ENCODE data around the gene ACOXL. TPM values are rescaled to one million over a fixed set of nuclear protein-coding genes. Genes with fewer than 3 reads are reported as not detected.
"Not testable (repeated sequence)": the region's sequence is repeated elsewhere in the genome, so short reads cannot be mapped to it uniquely, and the experiment has no call there.

ACOXL gene
- total RNA-seq, 5 donors from 2014 or later (not counting 1 experiment from before 2014, with no cell fraction given), result 0.10 TPM; not detected in 4

GRCh38 chr2:110961643-110962042, 229.3 kb downstream of the ACOXL start:
- H3K9me3 ChIP-seq; H3K4me1 ChIP-seq (ENCODE audit: control insufficient read depth in 1 of 2, extremely low read depth in 1 of 2, insufficient read depth in 2 of 2, low read length in 2 of 2); H3K27ac Mint-ChIP-seq; H3K4me3 ChIP-seq (ENCODE audit: control insufficient read depth in 1 of 2, extremely low read depth in 1 of 2, low read length in 1 of 2); H3K36me3 Mint-ChIP-seq; H3K4me3 Mint-ChIP-seq; POLR2A ChIA-PET; H3K4me1 Mint-ChIP-seq; DNase-seq; H3K27ac ChIP-seq (ENCODE audit: low read length); H3K36me3 ChIP-seq (ENCODE audit: control insufficient read depth in 2 of 2, extremely low read depth in 1 of 2, insufficient read depth in 1 of 2, low read length in 1 of 2); H3K9me3 Mint-ChIP-seq; ATAC-seq (replicated peaks in 1 of 4): not testable (repeated sequence)
- H3K27me3 ChIP-seq (replicated peaks in 1 of 2; ENCODE audit: control insufficient read depth in 2 of 2, extremely low read depth in 1 of 2, insufficient read depth in 2 of 2, low read length in 1 of 2), result peaks cover 0 to 12% of the 10 kb centered on the region in 2 experiments
- CTCF ChIA-PET, result interaction anchor here in 1 of 2 donors (0.6 kb wide), 1 partner anchor 262 kb away, joined by 3 read pairs; no protein-coding TSS in a partner anchor
- WGBS (ENCODE audit: insufficient coverage), result 63% methylated on average over 2 of the region's 3 CpGs
- H3K27me3 Mint-ChIP-seq, result peaks cover 4 to 19% of the 10 kb centered on the region in 2 donors

GRCh38 chr2:110969696-110970095, 237.3 kb downstream of the ACOXL start:
- Histone ChIP-seq H3K27me3 (replicated peaks in 1 of 2; ENCODE audit: control insufficient read depth in 2 of 2, extremely low read depth in 1 of 2, insufficient read depth in 2 of 2, low read length in 1 of 2) (peaks cover 0 to 9% of the 10 kb centered on the region in 2 experiments), H3K4me3 (ENCODE audit: control insufficient read depth in 1 of 2, extremely low read depth in 1 of 2, low read length in 1 of 2) (no peak overlapping the region), H3K27ac (ENCODE audit: low read length) (no peak overlapping the region), H3K4me1 (ENCODE audit: control insufficient read depth in 1 of 2, extremely low read depth in 1 of 2, insufficient read depth in 2 of 2, low read length in 2 of 2) (no peaks in the 10 kb centered on the region), H3K9me3 (no peaks in the 10 kb centered on the region), H3K36me3 (ENCODE audit: control insufficient read depth in 2 of 2, extremely low read depth in 1 of 2, insufficient read depth in 1 of 2, low read length in 1 of 2) (no peaks in the 10 kb centered on the region)
- no peak for ATAC-seq (replicated peaks in 1 of 4)
- Mint-ChIP-seq H3K4me1 (no peaks in the 10 kb centered on the region), H3K4me3 (no peak overlapping the region), H3K9me3 (peaks cover 0 to 9% (median 0%) of the 10 kb centered on the region in 3 donors), H3K27me3 (peaks cover 0 to 9% of the 10 kb centered on the region in 2 donors), H3K27ac (no peak overlapping the region), H3K36me3 (no peaks in the 10 kb centered on the region)
- no peak for DNase-seq
- no CpG with 5 or more reads among the region's 2 CpGs for WGBS (ENCODE audit: insufficient coverage)
- ChIA-PET POLR2A (no interaction called here), CTCF (no interaction called here)

- H3K27me3 Mint-ChIP-seq, result peaks cover 0 to 12% of the 10 kb centered on the region in 2 donors
- Histone ChIP-seq H3K27ac (ENCODE audit: low read length) (no peak overlapping the region), H3K4me3 (ENCODE audit: control insufficient read depth in 1 of 2, extremely low read depth in 1 of 2, low read length in 1 of 2) (no peak overlapping the region), H3K36me3 (ENCODE audit: control insufficient read depth in 2 of 2, extremely low read depth in 1 of 2, insufficient read depth in 1 of 2, low read length in 1 of 2) (no peaks in the 10 kb centered on the region), H3K9me3 (no peaks in the 10 kb centered on the region), H3K27me3 (replicated peaks in 1 of 2; ENCODE audit: control insufficient read depth in 2 of 2, extremely low read depth in 1 of 2, insufficient read depth in 2 of 2, low read length in 1 of 2) (peaks cover 0 to 11% of the 10 kb centered on the region in 2 experiments), H3K4me1 (ENCODE audit: control insufficient read depth in 1 of 2, extremely low read depth in 1 of 2, insufficient read depth in 2 of 2, low read length in 2 of 2) (no peaks in the 10 kb centered on the region)
- DNase-seq (no peak), ATAC-seq (replicated peaks in 1 of 4) (no peak)
- no peaks in the 10 kb centered on the region for H3K36me3 Mint-ChIP-seq
- WGBS (ENCODE audit: insufficient coverage), result no CpG with 5 or more reads among the region's 2 CpGs
- CTCF ChIA-PET, result no interaction called here
- H3K4me1 Mint-ChIP-seq, result no peaks in the 10 kb centered on the region
- POLR2A ChIA-PET, result interaction anchor here in 1 of 2 donors (0.6 kb wide), 1 partner anchor 86 kb away, joined by 3 read pairs; no protein-coding TSS in a partner anchor
- H3K27ac Mint-ChIP-seq, result no peak overlapping the region
- H3K9me3 Mint-ChIP-seq, result peaks cover 0 to 9% (median 0%) of the 10 kb centered on the region in 3 donors
- no peak overlapping the region for H3K4me3 Mint-ChIP-seq
Observed at GRCh38 chr2:110970201-110970600, 237.8 kb downstream of the ACOXL start.

GRCh38 chr2:110971811-110972210, 239.4 kb downstream of the ACOXL start:
- ChIA-PET CTCF (no interaction called here), POLR2A (no interaction called here)
- peaks cover 0 to 4% of the 10 kb centered on the region in 2 experiments for H3K27me3 ChIP-seq (replicated peaks in 1 of 2; ENCODE audit: control insufficient read depth in 2 of 2, extremely low read depth in 1 of 2, insufficient read depth in 2 of 2, low read length in 1 of 2)
- DNase-seq (no peak), ATAC-seq (replicated peaks in 1 of 4) (no peak)
- H3K36me3 ChIP-seq (ENCODE audit: control insufficient read depth in 2 of 2, extremely low read depth in 1 of 2, insufficient read depth in 1 of 2, low read length in 1 of 2), result no peaks in the 10 kb centered on the region
- Mint-ChIP-seq H3K36me3 (no peaks in the 10 kb centered on the region), H3K27me3 (peaks cover 0 to 6% of the 10 kb centered on the region in 2 donors), H3K4me1 (no peaks in the 10 kb centered on the region), H3K4me3 (no peak overlapping the region), H3K27ac (no peak overlapping the region), H3K9me3 (peaks cover 0 to 9% (median 0%) of the 10 kb centered on the region in 3 donors)
- H3K27ac ChIP-seq (ENCODE audit: low read length), result no peak overlapping the region
- 85% methylated on average over 2 of the region's 2 CpGs for WGBS (ENCODE audit: insufficient coverage)
- no peak overlapping the region for H3K4me3 ChIP-seq (ENCODE audit: control insufficient read depth in 1 of 2, extremely low read depth in 1 of 2, low read length in 1 of 2)
- H3K9me3 ChIP-seq, result no peaks in the 10 kb centered on the region
- no peaks in the 10 kb centered on the region for H3K4me1 ChIP-seq (ENCODE audit: control insufficient read depth in 1 of 2, extremely low read depth in 1 of 2, insufficient read depth in 2 of 2, low read length in 2 of 2)

- H3K4me3 ChIP-seq (ENCODE audit: control insufficient read depth in 1 of 2, extremely low read depth in 1 of 2, low read length in 1 of 2), result no peak overlapping the region
- no peak overlapping the region for H3K4me3 Mint-ChIP-seq
- no peaks in the 10 kb centered on the region for H3K9me3 ChIP-seq
- DNase-seq (no peak), ATAC-seq (replicated peaks in 1 of 4) (no peak)
- H3K4me1 ChIP-seq (ENCODE audit: control insufficient read depth in 1 of 2, extremely low read depth in 1 of 2, insufficient read depth in 2 of 2, low read length in 2 of 2), result no peaks in the 10 kb centered on the region
- no peaks in the 10 kb centered on the region for H3K4me1 Mint-ChIP-seq
- H3K36me3 Mint-ChIP-seq, result no peaks in the 10 kb centered on the region
- no peak overlapping the region for H3K27ac ChIP-seq (ENCODE audit: low read length)
- H3K27me3 Mint-ChIP-seq, result peaks cover 0 to 6% of the 10 kb centered on the region in 2 donors
- H3K36me3 ChIP-seq (ENCODE audit: control insufficient read depth in 2 of 2, extremely low read depth in 1 of 2, insufficient read depth in 1 of 2, low read length in 1 of 2), result no peaks in the 10 kb centered on the region
- peaks cover 0 to 9% (median 0%) of the 10 kb centered on the region in 3 donors for H3K9me3 Mint-ChIP-seq
- CTCF ChIA-PET, result no interaction called here
- peaks cover 0 to 4% of the 10 kb centered on the region in 2 experiments for H3K27me3 ChIP-seq (replicated peaks in 1 of 2; ENCODE audit: control insufficient read depth in 2 of 2, extremely low read depth in 1 of 2, insufficient read depth in 2 of 2, low read length in 1 of 2)
- POLR2A ChIA-PET, result no interaction called here
- WGBS (ENCODE audit: insufficient coverage), result no CpG with 5 or more reads among the region's 2 CpGs
- H3K27ac Mint-ChIP-seq, result no peak overlapping the region
Observed at GRCh38 chr2:110973262-110973661, 240.9 kb downstream of the ACOXL start.

- WGBS (ENCODE audit: insufficient coverage), result 70% methylated on average over 1 of the region's 4 CpGs
- H3K9me3 ChIP-seq, result no peaks in the 10 kb centered on the region
- no peak for ATAC-seq (replicated peaks in 1 of 4)
- H3K4me3 Mint-ChIP-seq, result no peak overlapping the region
- DNase-seq, result no peak
- no peak overlapping the region for H3K27ac Mint-ChIP-seq
- no peak overlapping the region for H3K27ac ChIP-seq (ENCODE audit: low read length)
- no peaks in the 10 kb centered on the region for H3K36me3 Mint-ChIP-seq
- peaks cover 0 to 4% of the 10 kb centered on the region in 2 experiments for H3K27me3 ChIP-seq (replicated peaks in 1 of 2; ENCODE audit: control insufficient read depth in 2 of 2, extremely low read depth in 1 of 2, insufficient read depth in 2 of 2, low read length in 1 of 2)
- H3K36me3 ChIP-seq (ENCODE audit: control insufficient read depth in 2 of 2, extremely low read depth in 1 of 2, insufficient read depth in 1 of 2, low read length in 1 of 2), result no peaks in the 10 kb centered on the region
- H3K4me1 Mint-ChIP-seq, result no peaks in the 10 kb centered on the region
- H3K4me3 ChIP-seq (ENCODE audit: control insufficient read depth in 1 of 2, extremely low read depth in 1 of 2, low read length in 1 of 2), result no peak overlapping the region
- peaks cover 0 to 3% of the 10 kb centered on the region in 2 donors for H3K27me3 Mint-ChIP-seq
- CTCF ChIA-PET, result interaction anchor here in 1 of 2 donors (0.7 kb wide), 1 partner anchor 11 kb away, joined by 4 read pairs; no protein-coding TSS in a partner anchor
- POLR2A ChIA-PET, result no interaction called here
- H3K9me3 Mint-ChIP-seq, result peaks cover 0 to 8% (median 0%) of the 10 kb centered on the region in 3 donors
- peaks cover 0 to 4% of the 10 kb centered on the region in 2 experiments for H3K4me1 ChIP-seq (ENCODE audit: control insufficient read depth in 1 of 2, extremely low read depth in 1 of 2, insufficient read depth in 2 of 2, low read length in 2 of 2)
Observed at GRCh38 chr2:110977403-110977802, 245.0 kb downstream of the ACOXL start.
